ENCODE results near the gene GPA33.

DNA sequence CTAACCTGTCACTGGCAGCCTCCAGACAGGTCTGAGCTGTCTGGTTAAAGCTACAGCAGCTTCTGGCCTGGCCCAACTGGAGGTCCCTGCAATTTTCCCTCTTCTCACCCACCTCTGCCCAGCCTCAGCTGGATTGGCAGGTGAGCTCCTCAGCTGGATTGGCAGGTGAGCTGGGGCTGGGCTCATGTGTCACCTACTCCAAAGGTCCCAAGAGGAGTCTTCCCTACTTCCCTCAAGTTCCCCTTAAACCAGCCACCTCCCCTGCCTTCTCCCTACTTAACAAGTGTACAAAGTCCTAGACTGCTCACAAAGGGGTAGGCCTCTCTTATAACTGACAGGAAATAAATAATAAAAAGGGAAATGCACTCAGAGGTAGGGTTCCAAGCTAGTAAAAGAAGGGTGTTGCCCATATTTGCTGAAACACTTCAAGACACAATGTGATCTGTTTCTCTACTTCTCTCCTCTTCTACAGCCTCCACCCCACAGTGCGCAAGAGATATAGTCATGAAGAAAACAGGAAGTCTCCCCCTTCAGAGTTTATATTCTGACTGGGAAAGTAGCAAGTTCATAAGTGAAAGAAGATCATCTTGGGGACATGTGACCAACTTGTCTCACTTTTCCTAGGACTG is at the start of gene GPA33:
- TF ChIP-seq, protein P1, sequence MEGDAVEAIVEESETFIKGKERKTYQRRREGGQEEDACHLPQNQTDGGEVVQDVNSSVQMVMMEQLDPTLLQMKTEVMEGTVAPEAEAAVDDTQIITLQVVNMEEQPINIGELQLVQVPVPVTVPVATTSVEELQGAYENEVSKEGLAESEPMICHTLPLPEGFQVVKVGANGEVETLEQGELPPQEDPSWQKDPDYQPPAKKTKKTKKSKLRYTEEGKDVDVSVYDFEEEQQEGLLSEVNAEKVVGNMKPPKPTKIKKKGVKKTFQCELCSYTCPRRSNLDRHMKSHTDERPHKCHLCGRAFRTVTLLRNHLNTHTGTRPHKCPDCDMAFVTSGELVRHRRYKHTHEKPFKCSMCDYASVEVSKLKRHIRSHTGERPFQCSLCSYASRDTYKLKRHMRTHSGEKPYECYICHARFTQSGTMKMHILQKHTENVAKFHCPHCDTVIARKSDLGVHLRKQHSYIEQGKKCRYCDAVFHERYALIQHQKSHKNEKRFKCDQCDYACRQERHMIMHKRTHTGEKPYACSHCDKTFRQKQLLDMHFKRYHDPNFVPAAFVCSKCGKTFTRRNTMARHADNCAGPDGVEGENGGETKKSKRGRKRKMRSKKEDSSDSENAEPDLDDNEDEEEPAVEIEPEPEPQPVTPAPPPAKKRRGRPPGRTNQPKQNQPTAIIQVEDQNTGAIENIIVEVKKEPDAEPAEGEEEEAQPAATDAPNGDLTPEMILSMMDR (optimal IDR thresholded peaks at IDR 0.05 in 1 of 3, IDR thresholded peaks at IDR 0.05 in 1 of 3, conservative IDR thresholded peaks at IDR 0.05 in 1 of 3; ENCODE audit: extremely low read depth in 1 of 3, insufficient read depth in 2 of 3, low read length in 3 of 3): no peak
- TF ChIP-seq EZH2 (IDR thresholded peaks at IDR 0.05; ENCODE audit: low read length): no peak

All from keratinocyte (primary cell).